Neural progenitor cell (in vitro differentiated cells): ENCODE results near the gene TIMP2.

Source experiments
- EZH2 ChIP-seq: fragments of 200-600 bp; sonication (generic); IDR thresholded peaks from 2 replicates; pipeline ENCODE4 v1.6.1; 2017; ENCODE audit warnings: antibody characterized with exemption, mild to moderate bottlenecking, moderate library complexity
- TF ChIP-seq, protein P1 (sequence below): fragments of 200-600 bp; sonication (generic); IDR thresholded peaks from 2 replicates; pipeline ENCODE4 v1.5.1; 2017; ENCODE audit warnings: antibody characterized with exemption, mild to moderate bottlenecking

DNA sequence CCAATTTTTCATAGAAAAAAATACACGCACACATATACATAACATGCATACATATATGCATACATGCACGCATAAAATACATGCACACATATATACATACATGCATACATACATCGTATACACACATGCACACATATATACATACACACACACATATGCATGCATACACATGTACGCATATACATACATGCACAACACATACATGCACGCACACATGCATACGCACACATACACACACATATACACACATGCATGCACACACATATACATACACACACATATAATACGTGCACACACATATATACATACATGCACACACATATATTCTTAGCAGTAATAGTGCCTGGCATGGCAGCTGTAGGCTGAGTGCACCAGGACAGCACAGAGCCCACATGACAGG lies 109.5 kb downstream of the TIMP2 start:
- no peak for TF ChIP-seq EZH2
- TF ChIP-seq, protein P1, sequence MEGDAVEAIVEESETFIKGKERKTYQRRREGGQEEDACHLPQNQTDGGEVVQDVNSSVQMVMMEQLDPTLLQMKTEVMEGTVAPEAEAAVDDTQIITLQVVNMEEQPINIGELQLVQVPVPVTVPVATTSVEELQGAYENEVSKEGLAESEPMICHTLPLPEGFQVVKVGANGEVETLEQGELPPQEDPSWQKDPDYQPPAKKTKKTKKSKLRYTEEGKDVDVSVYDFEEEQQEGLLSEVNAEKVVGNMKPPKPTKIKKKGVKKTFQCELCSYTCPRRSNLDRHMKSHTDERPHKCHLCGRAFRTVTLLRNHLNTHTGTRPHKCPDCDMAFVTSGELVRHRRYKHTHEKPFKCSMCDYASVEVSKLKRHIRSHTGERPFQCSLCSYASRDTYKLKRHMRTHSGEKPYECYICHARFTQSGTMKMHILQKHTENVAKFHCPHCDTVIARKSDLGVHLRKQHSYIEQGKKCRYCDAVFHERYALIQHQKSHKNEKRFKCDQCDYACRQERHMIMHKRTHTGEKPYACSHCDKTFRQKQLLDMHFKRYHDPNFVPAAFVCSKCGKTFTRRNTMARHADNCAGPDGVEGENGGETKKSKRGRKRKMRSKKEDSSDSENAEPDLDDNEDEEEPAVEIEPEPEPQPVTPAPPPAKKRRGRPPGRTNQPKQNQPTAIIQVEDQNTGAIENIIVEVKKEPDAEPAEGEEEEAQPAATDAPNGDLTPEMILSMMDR: no peak
